ENCODE measurements around the gene TP73. TPM values are rescaled to one million over a fixed set of nuclear protein-coding genes. Genes with fewer than 3 reads are reported as not detected.

TP73 gene
- total and polyA plus RNA-seq, 7 donors = under 0.01 to 0.13 (median 0.01) TPM; not detected in 4

DNA sequence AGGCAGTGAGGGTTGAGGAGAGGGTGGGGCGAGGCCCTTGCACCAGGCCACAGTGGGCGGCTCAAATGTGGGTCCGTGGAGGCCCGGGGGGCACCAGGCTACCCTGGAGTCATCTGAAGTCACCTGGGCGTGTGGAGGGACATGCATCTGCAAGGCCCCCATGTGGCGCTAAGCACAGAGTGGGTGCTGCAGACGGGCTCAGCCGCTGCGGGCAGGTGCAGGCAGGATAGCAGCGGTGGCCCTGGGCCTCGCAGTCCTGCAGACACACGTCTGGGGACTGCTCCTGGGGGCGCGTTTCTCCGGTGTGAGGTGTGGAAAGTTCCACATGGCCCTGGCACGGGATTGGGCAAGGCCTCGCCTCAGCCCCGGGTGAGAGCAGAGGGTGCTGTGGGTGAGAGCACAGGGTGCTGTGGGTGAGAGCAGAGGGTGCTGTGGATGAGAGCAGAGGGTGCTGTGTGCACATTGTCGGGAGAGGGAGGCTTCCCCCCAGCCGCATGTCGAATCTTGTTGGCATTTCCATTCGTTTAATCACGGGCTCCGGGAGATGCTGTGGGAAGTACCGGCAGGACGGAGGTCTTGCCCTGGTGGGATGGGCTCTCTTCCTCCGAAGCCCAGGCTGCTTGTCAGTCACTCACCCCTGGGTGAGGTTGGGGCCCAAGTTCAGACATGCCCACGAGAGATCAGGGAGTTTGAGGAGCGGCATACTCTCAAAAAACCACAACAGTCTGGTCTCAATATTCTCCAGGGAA lies 46.5 kb downstream of the TP73 start:
- TF ChIP-seq, protein P1, sequence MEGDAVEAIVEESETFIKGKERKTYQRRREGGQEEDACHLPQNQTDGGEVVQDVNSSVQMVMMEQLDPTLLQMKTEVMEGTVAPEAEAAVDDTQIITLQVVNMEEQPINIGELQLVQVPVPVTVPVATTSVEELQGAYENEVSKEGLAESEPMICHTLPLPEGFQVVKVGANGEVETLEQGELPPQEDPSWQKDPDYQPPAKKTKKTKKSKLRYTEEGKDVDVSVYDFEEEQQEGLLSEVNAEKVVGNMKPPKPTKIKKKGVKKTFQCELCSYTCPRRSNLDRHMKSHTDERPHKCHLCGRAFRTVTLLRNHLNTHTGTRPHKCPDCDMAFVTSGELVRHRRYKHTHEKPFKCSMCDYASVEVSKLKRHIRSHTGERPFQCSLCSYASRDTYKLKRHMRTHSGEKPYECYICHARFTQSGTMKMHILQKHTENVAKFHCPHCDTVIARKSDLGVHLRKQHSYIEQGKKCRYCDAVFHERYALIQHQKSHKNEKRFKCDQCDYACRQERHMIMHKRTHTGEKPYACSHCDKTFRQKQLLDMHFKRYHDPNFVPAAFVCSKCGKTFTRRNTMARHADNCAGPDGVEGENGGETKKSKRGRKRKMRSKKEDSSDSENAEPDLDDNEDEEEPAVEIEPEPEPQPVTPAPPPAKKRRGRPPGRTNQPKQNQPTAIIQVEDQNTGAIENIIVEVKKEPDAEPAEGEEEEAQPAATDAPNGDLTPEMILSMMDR (IDR thresholded peaks at IDR 0.05) = no peak
- DNase-seq (no peak), ATAC-seq (no peak)
- WGBS, 3 donors = 89 to 91% (median 91%) methylated on average over 29 of the region's 29 CpGs
- no peak overlapping the region for H3K4me3 ChIP-seq
- H3K9me3 ChIP-seq = no peaks in the 10 kb centered on the region
- peaks cover 0 to 2% (median 0%) of the 10 kb centered on the region in 3 donors for H3K27me3 ChIP-seq (ENCODE audit: insufficient read depth in 3 of 3, low read length in 2 of 3)
- H3K36me3 ChIP-seq (ENCODE audit: insufficient read depth in 1 of 2, low read depth in 1 of 2) = no peaks in the 10 kb centered on the region
- intact Hi-C loops (cut with DNase I) = no loop called here
- no peak overlapping the region for H3K27ac ChIP-seq
- no peaks in the 10 kb centered on the region for H3K4me1 ChIP-seq

DNA sequence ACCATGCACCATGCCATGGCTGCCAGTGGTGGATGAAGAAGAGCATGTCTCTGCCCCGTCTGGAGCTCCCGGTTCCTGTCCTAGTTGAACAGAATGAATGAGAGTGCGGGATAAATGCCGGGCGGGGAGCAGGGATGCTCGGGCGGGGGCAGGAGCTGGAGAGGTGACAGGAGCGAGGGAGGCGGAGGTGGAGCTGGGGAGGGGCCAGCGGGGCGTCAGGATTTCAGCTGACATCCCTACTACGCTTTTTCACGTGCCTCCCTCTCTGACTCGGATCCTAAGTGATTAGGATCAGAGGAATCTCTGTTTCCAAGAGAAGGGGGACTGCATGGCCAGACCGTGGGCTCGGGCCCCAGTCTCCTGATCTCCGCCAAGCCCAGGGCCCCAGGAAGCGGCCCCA lies 47.3 kb downstream of the TP73 start:
- intact Hi-C loops (cut with DNase I) = no loop called here
- ATAC-seq = no peak

DNA sequence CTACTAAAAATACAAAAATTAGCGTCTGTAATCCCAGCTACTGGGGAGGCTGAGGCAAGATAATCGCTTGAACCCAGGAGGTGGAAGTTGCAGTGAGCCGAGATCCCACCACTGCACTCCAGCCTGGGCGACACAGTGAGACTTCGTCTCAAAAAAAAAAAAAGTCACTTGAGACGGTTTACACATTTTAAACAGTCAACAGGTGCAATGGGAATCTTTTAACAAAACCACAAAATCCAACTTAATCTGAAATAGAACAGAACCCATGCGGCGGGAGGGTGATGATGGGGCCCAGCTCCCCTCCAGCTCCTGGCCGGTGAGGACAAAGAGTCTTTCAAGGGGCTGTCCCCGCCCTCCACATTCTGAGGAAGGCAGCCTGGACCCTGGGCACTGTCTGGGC lies 48.3 kb downstream of the TP73 start:
- Histone ChIP-seq H3K27ac (no peak overlapping the region), H3K4me1 (no peaks in the 10 kb centered on the region), H3K9me3 (no peaks in the 10 kb centered on the region), H3K27me3 (ENCODE audit: insufficient read depth in 3 of 3, low read length in 2 of 3) (peaks cover 0 to 2% (median 0%) of the 10 kb centered on the region in 3 donors), H3K36me3 (ENCODE audit: insufficient read depth in 1 of 2, low read depth in 1 of 2) (no peaks in the 10 kb centered on the region), H3K4me3 (no peak overlapping the region)
- DNase-seq = no peak
- no peak for ATAC-seq
- intact Hi-C loops (cut with DNase I) = no loop called here
- 79 to 88% (median 79%) methylated on average over 10 of the region's 10 CpGs for WGBS, 3 donors
- TF ChIP-seq, protein P1 (IDR thresholded peaks at IDR 0.05) = no peak

More for the DNA sequence above, 47.3 kb downstream of the TP73 start:
- peaks cover 0 to 2% (median 0%) of the 10 kb centered on the region in 3 donors for H3K27me3 ChIP-seq (ENCODE audit: insufficient read depth in 3 of 3, low read length in 2 of 3)
- H3K36me3 ChIP-seq (ENCODE audit: insufficient read depth in 1 of 2, low read depth in 1 of 2) = no peaks in the 10 kb centered on the region
- H3K27ac ChIP-seq = no peak overlapping the region
- DNase-seq = no peak
- H3K4me1 ChIP-seq = no peaks in the 10 kb centered on the region
- 50 to 67% (median 62%) methylated on average over 18 of the region's 18 CpGs for WGBS, 3 donors
- no peaks in the 10 kb centered on the region for H3K9me3 ChIP-seq
- no peak overlapping the region for H3K4me3 ChIP-seq
- TF ChIP-seq, protein P1 (IDR thresholded peaks at IDR 0.05) = no peak

DNA sequence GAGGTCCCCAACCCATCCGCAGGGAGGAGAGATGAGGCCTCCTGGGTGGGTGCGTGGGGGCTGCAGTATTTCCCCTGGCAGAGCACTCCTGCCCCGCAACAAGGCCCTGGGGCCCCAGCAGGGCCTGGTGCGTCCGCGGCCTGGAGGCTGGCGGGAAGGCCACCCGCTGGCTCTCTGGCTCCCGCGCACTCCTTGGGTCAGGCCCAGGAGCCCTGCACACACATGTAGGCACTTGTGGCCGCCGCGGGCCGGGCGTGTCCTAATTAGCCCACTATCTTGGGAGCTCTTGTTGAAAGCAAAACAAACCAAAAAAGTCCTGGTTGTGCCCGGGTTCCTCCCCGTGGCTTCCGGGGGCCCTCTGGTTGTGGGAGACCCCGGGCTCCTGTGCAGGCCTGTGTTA lies 50.2 kb downstream of the TP73 start:
- 61 to 74% (median 64%) methylated on average over 17 to 19 of the region's 19 CpGs for WGBS, 3 donors

More for the DNA sequence above, 50.2 kb downstream of the TP73 start:
- Histone ChIP-seq H3K4me3 (no peak overlapping the region), H3K27me3 (ENCODE audit: insufficient read depth in 3 of 3, low read length in 2 of 3) (peaks cover 0 to 4% (median 4%) of the 10 kb centered on the region in 3 donors), H3K27ac (no peak overlapping the region), H3K36me3 (ENCODE audit: insufficient read depth in 1 of 2, low read depth in 1 of 2) (no peaks in the 10 kb centered on the region), H3K4me1 (no peaks in the 10 kb centered on the region), H3K9me3 (no peaks in the 10 kb centered on the region)
- TF ChIP-seq, protein P1 (IDR thresholded peaks at IDR 0.05) = no peak
- DNase-seq (no peak), ATAC-seq (no peak)
- intact Hi-C loops (cut with DNase I) = no loop called here

Measured in psoas muscle (tissue), 8 donors.